Psoas muscle (tissue), 8 donors: Measurements from ENCODE around the gene COPG2. TPM values are rescaled to one million over a fixed set of nuclear protein-coding genes. Genes with fewer than 3 reads are reported as not detected.

ENCODE experiments used
- ATAC-seq, 4 donors: fragments of 200-7000 bp; cut with Tn5 transposase; one replicate each; pipeline ENCODE4 v1.9.1; 2020; ENCODE audit warnings: moderate library complexity in 3 of 4, mild to moderate bottlenecking in 2 of 4
- DNase-seq, 2 donors: peaks; one replicate each; pipeline ENCODE4 v3.0.0-alpha.2; 2020
- H3K27ac ChIP-seq: fragments of 200-600 bp; one replicate; pipeline ENCODE4 v1.8.0; 2022
- H3K27me3 ChIP-seq, 3 donors: fragments of 200-600 bp in 1 of 3; one replicate each; pipeline versions ENCODE4 v1.6.1 to v1.8.0; 2013 to 2022; ENCODE audit warnings: low read length in 2 of 3, mild to moderate bottlenecking in 2 of 3, moderate library complexity in 1 of 3; ENCODE audit not compliant: insufficient read depth in 3 of 3
- H3K36me3 ChIP-seq, 2 donors: fragments of 200-600 bp in 1 of 2; one replicate each; pipeline versions ENCODE4 v1.6.1 to v1.8.0; 2013 to 2022; ENCODE audit warnings: low read depth in 1 of 2, mild to moderate bottlenecking in 1 of 2, moderate library complexity in 1 of 2; ENCODE audit not compliant: insufficient read depth in 1 of 2
- H3K4me1 ChIP-seq: fragments of 200-600 bp; one replicate; pipeline ENCODE4 v1.8.0; 2022
- H3K4me3 ChIP-seq: fragments of 200-600 bp; one replicate; pipeline ENCODE4 v1.8.0; 2022; ENCODE audit warnings: mild to moderate bottlenecking
- H3K9me3 ChIP-seq: fragments of 200-600 bp; one replicate; pipeline ENCODE4 v1.8.0; 2022
- WGBS, 3 donors: extraction: QIAGEN DNeasy Blood & Tissue Kit; methylation state at CpG; one replicate each; pipeline versions ENCODE4 v1.1.6 to v1.1.7; 2013; 5-methylcytosine and 5-hydroxymethylcytosine counted together
- intact Hi-C, 2 donors: fragments of 100-400 bp; cut with DNase I; formaldehyde crosslinking; loops; one replicate each; pipeline versions ENCODE4 v1.11.0 to v1.14.2; 2022
- polyA plus RNA-seq, 3 donors: library from polyadenylated mRNA; stranded (reverse); fragments of 200-250 nt; gene quantifications; one replicate each; pipeline ENCODE4 v1.2.3, GENCODE V29; 2013
- total RNA-seq, 4 donors: library from RNA; stranded (reverse); fragmentation: NEBNext Ultra II Directional in 2 of 4; extraction: Animal tissue kit (Norgen Biotek cat#: 25700) in 2 of 4; gene quantifications; one replicate each; pipeline versions ENCODE4 v1.2.1 to v1.2.4, GENCODE V29; 2021 to 2023
- TF ChIP-seq, protein P1 (sequence below): fragments of 200-600 bp; IDR thresholded peaks from one replicate; pipeline ENCODE4 v1.8.0; 2022; ENCODE audit warnings: antibody characterized with exemption
- donor health status: healthy with polysubstance abuse.
- donor health status: DM: no; HTN: no; CAD: no; lungs with moderate emphysema.
- donor health status: Bipolar disorder and iron deficiency.
- donor health status: healthy.
- donor health status: DM: yes; HTN: yes; CAD: no.
- donor health status: DM: no; HTN: no; CAD: no.
- donor health status: DM: no; HTN: no; CAD: no.
- donor health status: DM: yes; HTN: yes; CAD: no.

COPG2 gene
- total and polyA plus RNA-seq, 7 donors: 9.6 to 21.5 (median 13.2) TPM

DNA sequence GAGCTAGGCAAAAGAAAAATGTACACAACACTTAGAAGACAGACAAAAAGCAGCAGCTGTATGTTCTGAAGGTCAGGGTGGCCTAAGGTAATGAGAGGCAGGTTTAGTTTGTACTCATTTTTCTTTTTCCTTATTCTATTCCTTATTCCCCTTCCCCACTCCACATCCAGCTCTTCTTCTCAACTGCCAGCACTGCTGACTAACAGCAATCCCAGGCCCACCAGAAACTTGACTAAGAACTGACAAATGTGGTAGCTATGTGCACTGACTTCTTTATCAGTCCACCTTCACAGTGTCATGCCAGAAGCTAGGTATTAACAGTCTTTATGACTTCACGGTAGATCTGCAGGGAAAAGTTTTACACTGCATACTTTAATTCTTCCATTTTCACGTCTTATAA lies 6.1 kb downstream of the COPG2 start:
- Histone ChIP-seq H3K4me1 (no peaks in the 10 kb centered on the region), H3K9me3 (no peaks in the 10 kb centered on the region), H3K27ac (no peak overlapping the region), H3K4me3 (no peak overlapping the region), H3K36me3 (peaks cover 0 to 78% of the 10 kb centered on the region in 2 donors), H3K27me3 (no peaks in the 10 kb centered on the region)
- DNase-seq: no peak
- no peak for ATAC-seq
- TF ChIP-seq, protein P1, sequence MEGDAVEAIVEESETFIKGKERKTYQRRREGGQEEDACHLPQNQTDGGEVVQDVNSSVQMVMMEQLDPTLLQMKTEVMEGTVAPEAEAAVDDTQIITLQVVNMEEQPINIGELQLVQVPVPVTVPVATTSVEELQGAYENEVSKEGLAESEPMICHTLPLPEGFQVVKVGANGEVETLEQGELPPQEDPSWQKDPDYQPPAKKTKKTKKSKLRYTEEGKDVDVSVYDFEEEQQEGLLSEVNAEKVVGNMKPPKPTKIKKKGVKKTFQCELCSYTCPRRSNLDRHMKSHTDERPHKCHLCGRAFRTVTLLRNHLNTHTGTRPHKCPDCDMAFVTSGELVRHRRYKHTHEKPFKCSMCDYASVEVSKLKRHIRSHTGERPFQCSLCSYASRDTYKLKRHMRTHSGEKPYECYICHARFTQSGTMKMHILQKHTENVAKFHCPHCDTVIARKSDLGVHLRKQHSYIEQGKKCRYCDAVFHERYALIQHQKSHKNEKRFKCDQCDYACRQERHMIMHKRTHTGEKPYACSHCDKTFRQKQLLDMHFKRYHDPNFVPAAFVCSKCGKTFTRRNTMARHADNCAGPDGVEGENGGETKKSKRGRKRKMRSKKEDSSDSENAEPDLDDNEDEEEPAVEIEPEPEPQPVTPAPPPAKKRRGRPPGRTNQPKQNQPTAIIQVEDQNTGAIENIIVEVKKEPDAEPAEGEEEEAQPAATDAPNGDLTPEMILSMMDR: no peak
- WGBS, 3 donors: 86 to 89% (median 89%) methylated on average over 2 of the region's 2 CpGs
- intact Hi-C loops: loop anchor here in 1 of 2 donors (10.0 kb wide), 1 partner anchor 292 kb away; no protein-coding TSS in a partner anchor

DNA sequence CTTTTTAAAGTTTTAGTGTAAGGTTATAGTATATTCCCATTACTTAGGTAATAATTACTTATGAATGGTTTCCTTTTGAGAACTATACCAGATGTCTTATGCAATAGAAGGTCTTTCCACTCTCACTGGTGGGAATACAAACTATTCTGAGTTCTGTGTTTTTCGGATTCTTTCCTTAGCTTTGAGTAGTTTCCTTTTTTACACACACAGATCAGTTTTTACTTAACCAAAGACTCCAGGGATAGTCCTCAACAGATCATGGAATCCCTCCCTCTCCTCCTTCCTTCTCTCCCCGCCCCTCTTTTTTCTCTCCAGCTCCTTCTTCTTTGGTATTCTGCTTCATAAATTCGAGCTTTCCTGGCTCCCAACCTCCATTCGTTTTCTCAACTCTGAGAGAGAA lies 13.3 kb downstream of the COPG2 start:
- peaks cover 0 to 40% of the 10 kb centered on the region in 2 donors for H3K36me3 ChIP-seq
- no peaks in the 10 kb centered on the region for H3K9me3 ChIP-seq
- no peaks in the 10 kb centered on the region for H3K27me3 ChIP-seq
- intact Hi-C loops: no loop called here
- TF ChIP-seq, protein P1: no peak
- H3K4me1 ChIP-seq: no peaks in the 10 kb centered on the region
- no peak for DNase-seq
- no peak overlapping the region for H3K4me3 ChIP-seq
- no peak for ATAC-seq
- no peak overlapping the region for H3K27ac ChIP-seq
- 61 to 70% (median 67%) methylated on average over 4 of the region's 4 CpGs for WGBS, 3 donors

- H3K4me1 ChIP-seq: no peaks in the 10 kb centered on the region
- intact Hi-C loops: no loop called here
- H3K27me3 ChIP-seq: no peaks in the 10 kb centered on the region
- no peak overlapping the region for H3K27ac ChIP-seq
- H3K9me3 ChIP-seq: no peaks in the 10 kb centered on the region
- no peak for ATAC-seq
- H3K4me3 ChIP-seq: no peak overlapping the region
- no peak for DNase-seq
- TF ChIP-seq, protein P1: no peak
- H3K36me3 ChIP-seq: peaks cover 0 to 35% of the 10 kb centered on the region in 2 donors
- 67 to 87% (median 76%) methylated on average over 1 of the region's 1 CpG for WGBS, 3 donors
Observed at GRCh38 chr7:130654850-130655249, 13.7 kb downstream of the COPG2 start.

DNA sequence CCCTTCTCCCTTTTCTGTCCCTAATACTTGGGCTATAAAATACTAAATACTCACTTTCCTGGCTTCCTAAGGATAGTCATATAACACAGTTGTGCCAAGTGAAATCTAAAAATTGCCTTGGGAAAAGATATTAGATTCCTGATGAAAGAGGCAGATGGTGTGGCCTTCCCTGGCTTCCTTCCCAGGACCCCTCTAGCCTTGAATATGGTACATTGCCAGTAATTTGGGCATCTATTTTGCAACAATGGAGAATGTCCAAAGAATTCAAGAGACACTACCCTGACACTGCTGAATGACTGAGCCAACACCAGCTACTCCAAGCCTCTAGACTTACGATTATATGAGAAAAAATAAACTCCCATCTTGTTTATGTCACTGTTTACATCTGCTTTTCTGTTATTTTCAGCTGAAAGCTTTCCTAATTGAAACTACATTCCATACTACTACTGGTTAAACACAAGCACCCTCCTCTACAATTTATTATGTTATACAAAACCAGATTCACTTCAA lies 17.9 kb downstream of the COPG2 start:
- intact Hi-C loops: no loop called here
- Histone ChIP-seq H3K4me3 (no peak overlapping the region), H3K4me1 (no peaks in the 10 kb centered on the region), H3K9me3 (no peaks in the 10 kb centered on the region), H3K27me3 (no peaks in the 10 kb centered on the region), H3K36me3 (peaks cover 0 to 18% of the 10 kb centered on the region in 2 donors), H3K27ac (no peak overlapping the region)
- DNase-seq (no peak), ATAC-seq (no peak)
- TF ChIP-seq, protein P1: no peak
- WGBS, 3 donors: 61 to 67% (median 66%) methylated on average over 1 of the region's 1 CpG
